GM19351 (cell line): ENCODE results near the gene SRC.
A peak's percentile ranks its signal among the peaks of the same experiment; 100 is the strongest.

Experiments used
- ATAC-seq: cut with Tn5 transposase; IDR thresholded peaks from one replicate; pipeline ENCODE4 v1.9.1; 2021; ENCODE audit warnings: mild to moderate bottlenecking, moderate library complexity; ENCODE audit not compliant: unreplicated experiment

SRC gene

DNA sequence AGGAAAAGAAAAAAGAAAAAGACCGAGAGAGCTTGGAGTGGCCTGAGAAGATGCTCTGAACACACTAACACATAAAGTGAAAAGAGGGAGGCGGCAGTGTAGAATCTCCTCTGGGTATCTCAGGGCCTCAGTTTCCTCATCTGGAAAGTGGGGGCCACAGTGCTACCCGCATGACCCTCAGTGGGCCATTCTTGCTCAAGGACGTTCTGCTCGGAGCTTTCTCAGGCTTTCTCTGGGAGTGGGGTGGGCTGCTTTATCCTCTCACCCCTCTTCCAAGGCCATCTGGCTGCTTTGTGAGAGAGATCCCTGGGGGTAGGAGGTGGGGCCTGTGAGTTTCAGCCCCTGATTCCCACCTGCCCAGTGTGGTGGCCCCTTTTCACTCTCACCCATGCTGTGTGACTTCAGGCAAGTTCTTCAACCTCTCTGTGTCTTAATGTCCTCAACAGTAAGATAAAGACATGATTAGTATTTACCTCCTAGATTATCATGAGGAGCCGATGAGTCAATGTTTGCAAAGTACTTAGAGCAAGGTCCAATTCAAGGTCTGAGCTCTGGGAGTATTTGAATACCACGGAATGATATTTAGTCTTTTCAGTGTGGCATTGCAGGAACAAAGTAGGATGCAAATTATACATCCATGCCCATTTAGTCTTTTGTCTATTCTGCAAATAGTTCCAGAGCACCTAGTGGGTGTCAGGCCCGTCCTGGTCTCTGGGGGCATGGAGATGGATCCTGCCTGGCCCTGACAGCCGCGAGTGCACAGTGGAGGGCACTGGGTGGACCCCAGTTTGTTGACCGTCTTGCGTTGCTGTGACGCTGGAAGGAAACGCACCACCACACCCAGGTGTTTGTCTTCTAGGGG lies 34.3 kb downstream of the SRC start:
- ATAC-seq = no peak

DNA sequence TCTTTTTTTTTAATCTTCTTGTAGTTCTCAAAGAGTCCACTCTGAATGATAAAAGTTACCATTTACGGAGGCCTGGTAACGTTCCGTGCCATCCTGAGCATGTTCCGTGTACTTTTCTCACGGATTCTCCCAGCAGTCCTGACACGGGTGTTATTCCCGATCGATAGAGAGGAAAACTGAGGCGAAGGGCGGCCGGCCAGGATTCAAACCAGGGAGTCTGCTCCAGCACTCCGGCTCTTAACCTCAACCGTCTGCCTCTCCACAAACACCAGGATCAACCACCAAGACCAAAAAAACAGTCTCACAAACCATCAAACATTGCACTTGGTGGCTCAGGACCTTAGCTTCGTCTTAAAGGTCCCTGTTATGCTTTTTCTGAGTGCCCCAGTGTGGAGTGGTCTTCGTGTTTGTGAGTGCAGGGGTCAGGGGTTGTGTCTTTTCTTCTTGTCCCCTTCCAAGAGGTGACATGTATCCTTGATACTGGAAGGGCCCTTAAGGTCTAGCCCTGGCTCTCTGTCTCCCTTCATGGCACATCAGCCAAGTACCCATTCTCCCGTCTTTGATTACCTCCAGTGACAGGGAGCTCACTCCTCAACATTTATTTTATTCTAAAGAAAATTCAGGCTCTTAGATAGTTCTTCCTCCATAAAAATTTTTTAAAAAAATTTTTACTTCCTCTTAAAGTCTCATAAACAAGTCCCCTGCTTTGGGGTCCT lies 35.1 kb downstream of the SRC start:
- ATAC-seq = no peak

DNA sequence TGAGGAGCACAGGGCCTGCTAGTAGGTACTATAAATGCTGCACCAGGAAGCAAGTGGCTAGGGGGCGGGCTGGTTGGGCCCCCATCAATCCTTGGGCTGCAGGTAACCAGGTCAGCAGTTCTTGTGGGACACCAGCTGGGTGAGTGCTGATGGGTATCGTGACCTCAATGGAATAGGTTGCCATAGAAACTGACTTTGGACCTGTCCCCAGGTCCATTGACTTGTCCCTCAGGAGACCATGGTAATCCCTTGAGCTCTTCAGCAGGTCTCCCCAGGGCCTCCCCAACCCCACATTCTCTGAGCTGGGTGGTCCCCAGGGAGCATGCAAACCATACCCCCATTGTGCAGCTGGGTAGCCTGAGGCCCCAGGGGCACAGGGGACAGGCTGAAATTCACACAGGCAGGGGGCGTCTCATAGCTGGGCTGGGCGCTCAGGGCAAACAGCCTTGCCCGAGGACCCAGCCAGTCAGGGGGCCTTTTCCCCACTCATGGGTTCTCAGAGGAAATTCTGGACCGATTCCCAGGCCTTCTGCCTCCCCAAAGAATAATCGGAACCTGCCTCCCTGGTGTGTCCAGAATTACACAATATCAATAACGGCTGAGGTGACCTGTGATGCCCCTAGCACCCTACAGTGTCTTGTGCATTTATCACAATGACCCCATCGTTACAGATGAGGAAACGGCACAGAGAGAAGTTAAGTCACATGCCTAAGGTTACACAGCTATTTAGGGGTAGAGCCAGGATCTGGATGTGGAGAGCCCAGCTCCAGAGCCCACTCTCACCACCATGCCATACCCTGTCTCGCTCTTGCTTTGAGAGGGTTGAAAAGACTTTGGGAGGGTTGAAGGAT lies 35.9 kb downstream of the SRC start:
- ATAC-seq = no peak

DNA sequence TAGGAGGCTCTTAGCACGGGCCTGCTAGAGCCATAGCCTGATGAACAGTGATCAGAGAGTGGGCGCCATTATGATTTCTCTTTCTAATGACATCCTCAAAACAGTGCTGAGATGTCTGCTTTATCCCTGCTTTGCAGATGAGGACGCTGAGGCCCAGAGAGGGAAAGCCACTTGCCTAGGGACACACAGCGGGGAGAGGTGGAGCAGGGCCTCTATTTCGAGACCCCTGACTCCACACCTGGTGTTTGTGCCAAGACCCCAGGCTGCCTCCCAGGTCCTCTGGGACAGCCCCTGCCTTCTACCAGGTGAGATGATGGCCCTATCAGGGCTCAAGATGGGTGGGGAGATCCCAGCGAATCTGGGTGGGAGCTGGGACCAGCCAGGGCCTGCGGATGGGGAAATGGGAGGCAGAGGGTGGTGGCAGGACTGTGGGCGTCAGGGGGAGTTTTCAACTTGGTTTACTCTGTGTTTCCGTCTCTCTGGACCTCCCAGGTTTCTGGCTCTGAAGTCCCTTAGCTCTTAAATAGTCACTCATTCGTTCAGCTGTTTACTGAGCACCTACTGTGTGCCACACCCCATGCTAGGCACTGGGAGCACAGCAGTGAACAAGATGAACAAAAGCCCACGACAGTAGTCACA lies 36.7 kb downstream of the SRC start:
- ATAC-seq = no peak

DNA sequence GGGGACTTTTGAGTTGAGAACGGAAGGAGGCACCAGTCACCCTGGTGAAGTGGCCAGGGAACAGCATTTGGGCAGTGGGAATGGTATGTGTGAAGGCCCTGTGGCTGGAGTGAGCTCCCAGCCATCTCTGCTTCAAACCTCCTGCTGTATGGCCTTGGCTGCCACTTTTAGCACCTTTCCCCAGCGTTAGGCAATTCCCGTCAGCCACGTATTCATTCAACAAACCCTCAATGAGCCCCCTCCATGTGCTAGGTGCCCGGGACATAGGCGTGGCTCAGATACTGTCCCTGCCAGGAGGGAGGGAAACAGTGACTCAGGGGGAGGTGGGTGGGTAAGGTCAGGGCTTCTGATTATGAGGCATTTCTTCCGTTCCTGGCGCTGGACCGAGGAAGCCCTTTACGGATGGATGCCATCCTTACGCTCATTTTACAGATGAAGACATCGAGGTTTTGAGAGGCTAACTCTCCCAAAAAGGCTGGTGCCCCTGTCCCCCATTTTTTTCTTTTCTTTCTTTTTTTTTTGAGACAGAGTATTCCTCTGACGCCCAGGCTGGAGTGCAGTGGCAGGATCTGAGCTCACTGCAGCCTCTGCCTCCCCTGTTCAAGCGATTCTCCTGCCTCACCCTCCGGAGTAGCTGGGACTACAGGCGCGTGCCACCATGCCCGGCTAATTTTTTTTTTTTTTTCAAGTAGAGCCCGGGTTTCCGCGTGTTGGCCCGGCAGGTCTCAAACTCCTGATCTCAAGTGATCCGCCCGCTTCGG lies 37.5 kb downstream of the SRC start:
- no peak for ATAC-seq

DNA sequence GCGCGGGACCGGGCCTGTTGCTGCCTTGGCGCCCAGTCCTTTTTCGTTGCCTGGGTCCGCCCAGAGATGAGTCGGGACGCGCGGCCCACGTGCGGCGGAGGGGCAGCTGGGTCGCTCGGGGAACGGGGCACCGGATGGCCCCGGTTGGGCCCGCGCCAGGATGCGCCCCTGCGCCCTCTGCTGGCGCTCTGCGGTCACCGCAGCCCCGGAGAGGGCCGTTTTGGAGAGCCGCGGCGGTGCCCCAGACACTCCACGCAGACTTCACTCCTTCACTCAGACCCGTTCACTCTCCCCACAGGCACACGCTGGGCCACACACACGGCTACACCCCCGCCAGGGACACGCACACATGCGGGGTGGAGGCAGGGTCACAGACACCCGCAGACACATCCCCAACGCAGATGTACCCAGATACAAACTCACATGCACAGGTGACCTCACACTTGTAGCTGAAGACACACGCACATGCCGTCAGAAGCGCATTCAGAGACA lies 38.8 kb downstream of the SRC start:
- ATAC-seq = peak; percentile 79

DNA sequence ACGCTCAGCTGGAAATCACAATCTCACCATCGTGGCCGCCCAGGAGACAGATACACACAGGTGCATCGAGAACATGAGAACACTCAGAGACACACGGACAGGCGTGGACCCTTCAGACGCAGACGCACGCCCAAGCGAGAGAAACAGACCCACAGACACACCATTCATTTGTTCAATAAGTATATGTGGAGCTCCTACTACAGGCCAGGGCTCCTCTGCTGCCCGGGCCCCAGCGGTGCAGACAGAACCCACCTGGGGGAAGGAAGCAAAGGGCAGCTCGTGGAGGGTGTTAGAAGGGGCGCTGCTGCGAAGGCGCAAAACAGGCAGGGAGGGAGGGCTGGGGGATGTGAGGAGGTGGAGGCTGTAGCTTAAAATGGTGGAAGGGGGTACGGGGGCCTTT lies 39.2 kb downstream of the SRC start:
- no peak for ATAC-seq

DNA sequence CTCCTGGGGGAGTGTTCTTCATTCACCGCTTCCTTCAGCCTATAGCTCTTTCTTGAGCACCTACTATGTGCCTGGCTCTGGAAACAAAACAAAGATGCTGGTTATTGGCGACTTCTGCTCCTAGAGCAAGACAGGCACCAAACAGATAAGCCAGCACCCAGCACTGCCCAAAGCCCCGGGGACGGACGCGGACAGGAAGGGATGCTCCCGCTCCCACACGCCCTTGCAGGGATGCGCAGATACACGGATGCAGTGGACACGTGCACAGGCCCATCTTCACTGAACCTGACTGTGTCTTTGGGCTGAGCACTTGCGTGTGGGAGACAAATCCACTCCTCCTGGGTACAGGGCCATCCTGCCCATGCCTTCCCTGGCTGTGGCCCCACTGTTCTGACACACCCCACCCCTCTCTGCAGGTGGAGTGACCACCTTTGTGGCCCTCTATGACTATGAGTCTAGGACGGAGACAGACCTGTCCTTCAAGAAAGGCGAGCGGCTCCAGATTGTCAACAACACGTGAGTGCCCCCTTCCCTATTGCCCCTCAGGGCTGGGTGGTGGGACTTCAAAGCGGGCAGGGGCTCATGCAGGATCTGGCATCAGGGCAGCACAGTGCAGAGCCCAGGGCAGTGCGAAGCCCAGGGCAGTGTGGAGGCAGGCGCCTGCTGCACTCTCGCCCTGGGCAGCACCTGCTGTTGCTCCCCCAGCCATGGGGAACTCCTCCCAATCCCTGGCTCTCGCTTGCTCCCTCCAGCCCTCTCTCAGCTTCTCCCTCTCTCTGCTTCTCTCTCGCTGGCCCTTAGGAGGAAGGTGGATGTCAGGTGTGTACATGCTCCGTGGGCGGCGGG lies 39.9 kb downstream of the SRC start:
- no peak for ATAC-seq

DNA sequence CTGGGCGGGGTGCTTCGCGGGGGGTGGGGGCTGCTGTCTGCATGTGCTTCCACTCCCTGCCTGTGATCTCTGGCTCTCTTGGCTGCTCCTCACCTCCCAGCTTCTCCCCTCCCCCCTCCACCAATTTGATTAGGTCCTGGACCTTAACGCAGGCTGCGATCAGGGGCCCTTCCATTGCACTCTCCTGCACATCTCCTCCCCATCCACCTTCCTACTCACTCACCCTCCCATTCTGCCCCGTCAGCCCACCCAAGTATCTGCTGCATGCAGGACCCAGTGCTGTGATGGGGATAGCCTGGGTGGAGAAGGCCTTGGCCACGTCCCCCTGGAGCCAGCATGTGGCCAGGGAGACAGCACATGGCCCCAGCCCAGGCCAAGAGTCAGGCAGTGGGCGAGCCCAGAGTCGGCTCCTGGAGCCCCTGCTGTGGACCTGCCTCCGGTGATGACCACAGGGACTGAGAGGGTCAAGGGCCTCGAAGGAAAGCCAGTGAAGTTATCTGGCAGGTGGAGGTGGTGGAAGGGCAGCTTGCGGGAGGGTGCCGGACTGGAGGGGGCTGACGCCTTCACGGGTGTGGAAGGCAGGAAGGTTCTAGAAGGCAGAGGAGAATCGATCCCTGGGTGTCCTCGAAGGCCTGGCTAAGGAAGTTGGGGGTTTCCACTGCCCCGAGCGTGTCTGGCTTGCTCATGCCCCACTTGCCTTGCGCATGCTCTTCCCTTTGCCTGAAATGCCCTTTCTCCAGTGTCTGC lies 40.7 kb downstream of the SRC start:
- ATAC-seq = no peak

DNA sequence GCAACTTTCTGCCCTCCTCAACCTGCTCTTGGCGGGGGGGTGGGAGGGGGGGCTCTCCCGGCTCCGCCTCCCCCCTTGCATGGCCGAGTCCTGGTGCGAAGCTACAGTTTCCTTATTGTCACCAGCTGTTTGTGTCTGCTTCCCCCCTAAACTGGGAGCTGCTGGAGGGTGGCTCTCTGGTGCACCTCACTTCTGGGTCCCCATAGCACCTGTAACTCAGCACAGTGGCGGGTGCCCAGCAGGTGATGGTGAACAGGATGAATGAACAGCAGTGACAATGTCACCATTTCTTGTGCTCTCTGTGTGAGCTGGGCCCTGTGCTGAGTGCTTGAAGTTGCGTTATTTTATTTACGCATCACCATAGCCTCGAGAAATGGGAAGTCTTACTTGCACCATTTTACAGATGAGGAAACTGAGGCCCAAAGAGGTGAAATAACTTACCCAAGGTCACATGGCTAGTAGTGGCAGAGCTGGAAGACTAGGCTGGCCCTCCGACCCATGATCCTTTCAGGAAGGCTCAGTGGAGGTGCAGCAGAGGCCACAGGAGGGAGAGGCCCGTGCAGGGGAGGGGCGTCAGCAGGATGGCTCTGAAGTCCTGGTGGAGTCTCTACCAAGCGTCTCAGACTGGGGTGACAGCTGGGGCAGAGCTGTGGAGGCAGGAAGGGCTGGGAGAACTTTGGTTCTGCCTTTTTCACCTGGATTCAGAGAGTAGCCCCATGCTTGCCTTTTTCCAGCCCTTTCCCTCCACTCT lies 41.8 kb downstream of the SRC start:
- no peak for ATAC-seq

DNA sequence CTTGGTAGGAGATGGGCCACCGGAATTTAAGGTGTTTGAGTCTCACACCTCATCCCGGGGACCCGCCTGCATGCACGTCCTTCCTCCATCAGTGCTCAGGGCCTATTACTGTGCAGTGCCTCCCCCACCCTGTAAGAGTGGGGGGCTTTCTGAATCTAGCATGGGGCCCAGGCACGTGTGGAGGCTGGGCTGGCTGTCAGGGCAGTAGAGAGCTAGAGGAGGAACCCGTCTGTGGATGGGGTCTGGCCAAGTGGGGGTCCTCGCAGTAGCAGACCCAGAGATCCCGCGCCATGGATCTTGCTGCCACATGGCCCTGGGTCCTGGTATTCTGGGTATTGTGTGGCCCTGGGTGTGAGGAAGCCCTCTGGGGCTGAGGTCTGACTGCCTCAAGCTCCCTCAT lies 42.9 kb downstream of the SRC start:
- no peak for ATAC-seq

DNA sequence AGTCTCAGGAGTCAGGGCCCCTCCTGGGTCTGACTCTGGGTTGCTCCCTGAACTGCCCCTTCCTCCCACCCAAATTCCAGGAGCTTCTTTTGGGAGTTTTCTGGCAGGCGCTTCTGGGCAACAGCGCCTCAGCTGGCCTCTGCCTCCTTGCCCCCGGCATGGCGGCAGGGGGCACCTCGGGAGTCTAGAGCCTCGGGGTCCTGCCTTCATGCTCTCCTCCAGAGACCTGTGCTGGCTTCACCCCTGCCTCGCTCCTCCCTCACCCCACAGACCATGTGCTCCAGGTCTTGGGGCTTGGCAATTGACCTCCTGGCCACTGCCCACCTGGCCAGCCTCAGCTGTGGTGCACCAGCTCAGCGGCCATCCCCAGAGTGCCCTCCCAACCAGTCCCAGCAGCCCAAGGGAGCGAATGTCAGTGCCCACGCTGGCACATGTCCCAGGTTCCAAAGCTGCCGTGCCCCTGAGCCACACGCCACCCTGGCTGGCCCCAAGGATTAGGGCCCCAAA lies 43.4 kb downstream of the SRC start:
- no peak for ATAC-seq

DNA sequence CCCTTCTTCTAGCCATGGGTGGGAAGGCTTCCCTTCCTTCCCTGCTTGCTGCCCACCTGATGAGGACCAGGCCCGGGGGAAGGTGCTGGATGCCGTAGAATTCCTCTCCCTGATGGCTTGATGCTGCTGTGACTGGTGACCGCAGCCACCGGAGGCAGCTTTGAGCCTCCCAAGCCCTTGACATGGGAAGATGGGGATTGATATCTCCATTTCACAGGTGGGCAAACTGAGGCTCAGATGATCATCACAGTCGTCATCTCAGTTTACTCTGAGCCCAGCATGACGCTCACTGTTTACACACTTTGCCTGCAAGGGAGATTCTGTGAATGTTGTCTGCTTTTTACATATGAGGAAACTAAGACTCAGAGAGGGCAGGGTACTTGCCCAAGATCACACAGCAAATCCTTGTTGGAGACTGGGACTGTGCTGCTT lies 43.9 kb downstream of the SRC start:
- no peak for ATAC-seq

DNA sequence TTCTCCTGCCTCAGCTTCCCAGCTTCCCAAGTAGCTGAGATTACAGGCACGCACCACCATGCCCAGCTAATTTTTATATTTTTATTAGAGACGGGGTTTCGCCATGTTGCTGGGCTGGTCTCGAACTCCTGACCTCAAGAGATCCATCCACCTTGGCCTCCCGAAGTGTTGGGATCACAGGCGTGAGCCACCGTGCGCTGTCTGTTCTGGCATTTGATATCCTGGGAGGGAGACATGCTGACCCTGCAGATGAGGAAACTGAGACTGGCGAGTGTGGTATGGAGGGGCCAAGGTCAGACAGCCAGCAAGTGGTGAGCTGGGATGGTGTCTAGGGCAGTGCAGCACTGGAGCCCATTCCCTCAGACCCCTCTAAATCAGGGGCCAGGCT lies 44.6 kb downstream of the SRC start:
- no peak for ATAC-seq

DNA sequence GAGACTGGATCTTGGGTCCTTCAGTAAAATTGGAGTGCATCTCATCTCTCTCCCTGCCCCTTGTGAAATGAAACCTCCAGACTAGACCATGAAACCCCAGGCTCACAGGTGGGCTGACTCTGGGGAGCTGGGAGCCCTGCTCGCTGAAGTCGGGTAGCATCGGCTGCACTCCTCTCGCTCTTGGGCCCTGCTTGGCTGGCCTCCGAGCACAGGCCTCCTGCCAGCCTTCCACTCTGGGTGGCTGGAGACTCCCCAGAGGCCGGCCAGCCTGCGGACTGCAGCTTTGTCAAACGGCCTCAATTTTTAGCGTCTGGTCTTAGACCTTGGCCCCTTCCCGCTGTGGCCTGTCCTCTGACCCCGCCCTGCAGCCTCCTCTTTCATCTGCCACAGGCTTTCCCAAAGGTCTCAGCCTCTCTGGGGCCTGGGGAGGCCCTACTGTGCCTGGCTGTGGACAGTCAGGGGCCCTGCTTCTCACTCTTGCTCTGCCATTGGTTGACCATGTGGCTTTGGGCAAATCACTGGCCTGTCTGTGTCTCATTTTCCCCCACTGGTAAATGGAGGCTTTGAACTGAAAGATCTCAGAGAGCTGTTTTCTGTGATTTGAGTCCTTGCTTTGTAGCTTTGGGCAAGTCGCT lies 45.1 kb downstream of the SRC start:
- ATAC-seq = no peak

DNA sequence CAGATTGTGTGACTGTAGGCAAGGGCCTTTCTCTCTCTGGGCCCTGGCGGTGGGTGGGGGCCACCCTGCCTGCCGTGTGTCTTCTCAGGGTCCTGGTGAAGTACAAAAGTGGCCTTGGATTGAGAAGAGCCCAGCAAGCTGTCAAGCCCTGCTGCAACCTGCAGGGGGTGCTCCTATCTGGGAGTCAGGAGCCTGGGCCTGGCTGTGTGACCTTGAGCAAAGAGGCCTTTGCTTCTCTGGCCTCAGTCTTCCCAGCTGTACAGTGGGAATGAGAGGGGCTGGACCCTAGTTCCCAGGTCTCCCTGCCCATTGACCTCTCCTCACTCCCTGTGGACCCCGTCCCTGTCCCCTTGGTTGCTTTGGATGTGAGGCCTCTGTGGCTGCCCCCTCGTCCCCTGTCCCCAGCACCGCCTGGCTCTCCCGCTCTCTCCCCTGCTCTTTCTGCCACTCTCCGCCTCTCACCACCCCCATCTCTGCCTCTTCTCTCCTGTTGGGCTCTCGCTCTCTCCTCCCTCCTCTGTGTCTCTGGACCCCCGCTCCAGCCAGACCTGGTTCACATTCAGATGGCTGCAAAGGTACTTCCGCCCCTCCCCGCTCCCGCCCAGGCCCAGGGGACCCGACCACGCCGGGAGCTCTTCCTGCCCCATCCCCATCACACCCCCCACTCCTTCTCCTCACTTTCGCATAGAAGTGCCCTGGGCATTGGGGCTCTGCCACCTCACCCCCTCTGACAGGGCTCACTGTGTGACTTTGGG lies 46.7 kb downstream of the SRC start:
- ATAC-seq = no peak
